ENCODE results near the gene RENBP.

Gene RENBP

GRCh38 chrX:153948002-153948466 is 3.6 kb upstream of the RENBP start:
- Histone ChIP-seq H3K4me1 (peaks cover 97% of the 10 kb centered on the region), H3K27ac (peak overlapping the region; percentile 68), H4K20me1 (peaks cover 97% of the 10 kb centered on the region), H3K36me3 (peaks cover 39% of the 10 kb centered on the region), H3K9ac (peak overlapping the region; percentile 56; the same call in 1 of the 2 replicates), H3K4me3 (no peak overlapping the region), H3K27me3 (peaks cover 27% of the 10 kb centered on the region), H3K9me3 (no peaks in the 10 kb centered on the region), H3K4me2 (peak overlapping the region; percentile 65)
- TF ChIP-seq Cebpa-rat (IDR thresholded peaks at IDR 0.05), result no peak

- H3K36me3 ChIP-seq, result peaks cover 30% of the 10 kb centered on the region
- H3K27ac ChIP-seq, result peak overlapping the region; percentile 68
- H3K9ac ChIP-seq, result 0 out of 2 replicates have a peak overlapping the region, but pooled peaks have one; percentile 56
These were observed 2.7 kb upstream of the RENBP start for GRCh38 chrX:153947009-153947769.

GRCh38 chrX:153945956-153946943 is 1.8 kb upstream of the RENBP start:
- H3K27ac ChIP-seq, result peak overlapping the region; percentile 42

More at GRCh38 chrX:153947009-153947769, 2.7 kb upstream of the RENBP start:
- no peak for TF ChIP-seq Cebpa-rat (IDR thresholded peaks at IDR 0.05)
- peaks cover 97% of the 10 kb centered on the region for H3K4me1 ChIP-seq
- H3K4me2 ChIP-seq, result peak overlapping the region; percentile 65
- H3K4me3 ChIP-seq, result no peak overlapping the region
- H4K20me1 ChIP-seq, result peaks cover 97% of the 10 kb centered on the region
- peaks cover 36% of the 10 kb centered on the region for H3K27me3 ChIP-seq
- no peaks in the 10 kb centered on the region for H3K9me3 ChIP-seq

GRCh38 chrX:153944800-153945150 is 332 bp upstream of the RENBP start:
- H3K4me1 ChIP-seq, result peaks cover 92% of the 10 kb centered on the region
- peaks cover 6% of the 10 kb centered on the region for H3K36me3 ChIP-seq
- H3K9ac ChIP-seq, result no peak overlapping the region
- no peak overlapping the region for H3K27ac ChIP-seq
- H4K20me1 ChIP-seq, result peaks cover 91% of the 10 kb centered on the region
- H3K4me2 ChIP-seq, result peak overlapping the region; percentile 80
- peaks cover 59% of the 10 kb centered on the region for H3K27me3 ChIP-seq
- no peak for TF ChIP-seq Cebpa-rat (IDR thresholded peaks at IDR 0.05)
- H3K9me3 ChIP-seq, result no peaks in the 10 kb centered on the region
- peak overlapping the region; percentile 67; the same call in 1 of the 2 replicates for H3K4me3 ChIP-seq

More at GRCh38 chrX:153945956-153946943, 1.8 kb upstream of the RENBP start:
- Histone ChIP-seq H3K4me1 (peaks cover 92% of the 10 kb centered on the region), H3K4me2 (peak overlapping the region; percentile 65), H3K4me3 (no peak overlapping the region), H3K9me3 (no peaks in the 10 kb centered on the region), H4K20me1 (peaks cover 94% of the 10 kb centered on the region), H3K27me3 (peaks cover 44% of the 10 kb centered on the region), H3K36me3 (peaks cover 21% of the 10 kb centered on the region), H3K9ac (no peak overlapping the region)
- no peak for TF ChIP-seq Cebpa-rat (IDR thresholded peaks at IDR 0.05)

GRCh38 chrX:153941336-153942252 is 2.8 kb downstream of the RENBP start:
- H4K20me1 ChIP-seq, result peaks cover 90% of the 10 kb centered on the region
- H3K27ac ChIP-seq, result peak overlapping the region; percentile 78
- H3K4me2 ChIP-seq, result peak overlapping the region; percentile 80
- no peak for TF ChIP-seq Cebpa-rat (IDR thresholded peaks at IDR 0.05)
- peaks cover 87% of the 10 kb centered on the region for H3K27me3 ChIP-seq
- H3K9me3 ChIP-seq, result no peaks in the 10 kb centered on the region
- H3K36me3 ChIP-seq, result no peaks in the 10 kb centered on the region
- H3K4me1 ChIP-seq, result peaks cover 71% of the 10 kb centered on the region
- H3K9ac ChIP-seq, result peak overlapping the region; percentile 66
- peak overlapping the region; percentile 58 for H3K4me3 ChIP-seq

- Histone ChIP-seq H3K27ac (peak overlapping the region; percentile 44; the same call in 1 of the 2 replicates), H3K4me1 (peaks cover 62% of the 10 kb centered on the region), H3K9ac (peak overlapping the region; percentile 47; the same call in 1 of the 2 replicates), H3K27me3 (peaks cover 84% of the 10 kb centered on the region), H3K36me3 (no peaks in the 10 kb centered on the region), H3K9me3 (no peaks in the 10 kb centered on the region), H3K4me2 (peak overlapping the region; percentile 80), H3K4me3 (peak overlapping the region; percentile 20; the same call in 1 of the 2 replicates), H4K20me1 (peaks cover 82% of the 10 kb centered on the region)
- no peak for TF ChIP-seq Cebpa-rat (IDR thresholded peaks at IDR 0.05)
These were observed 4.9 kb downstream of the RENBP start for GRCh38 chrX:153939573-153939972.

- H3K36me3 ChIP-seq, result no peaks in the 10 kb centered on the region
- peaks cover 82% of the 10 kb centered on the region for H4K20me1 ChIP-seq
- H3K4me1 ChIP-seq, result peaks cover 58% of the 10 kb centered on the region
- no peak for TF ChIP-seq Cebpa-rat (IDR thresholded peaks at IDR 0.05)
- no peak overlapping the region for H3K4me3 ChIP-seq
- H3K27ac ChIP-seq, result no peak overlapping the region
- no peaks in the 10 kb centered on the region for H3K9me3 ChIP-seq
- H3K9ac ChIP-seq, result no peak overlapping the region
- no peak overlapping the region for H3K4me2 ChIP-seq
- H3K27me3 ChIP-seq, result peaks cover 85% of the 10 kb centered on the region
These were observed 6.1 kb downstream of the RENBP start for GRCh38 chrX:153938226-153938786.

GRCh38 chrX:153937056-153937455 is 7.4 kb downstream of the RENBP start:
- Histone ChIP-seq H3K27ac (no peak overlapping the region), H3K9ac (no peak overlapping the region), H4K20me1 (peaks cover 82% of the 10 kb centered on the region), H3K4me2 (no peak overlapping the region), H3K4me3 (no peak overlapping the region), H3K27me3 (peaks cover 86% of the 10 kb centered on the region), H3K36me3 (peaks cover 12% of the 10 kb centered on the region), H3K9me3 (no peaks in the 10 kb centered on the region), H3K4me1 (peaks cover 48% of the 10 kb centered on the region)
- no peak for TF ChIP-seq Cebpa-rat (IDR thresholded peaks at IDR 0.05)

All from BLaER1 (cell line).